NK-92 (cell line): ENCODE measurements around the gene EPHB6.

Experiments
- DNase-seq: peaks from one replicate; lab custom pipeline; 2025; ENCODE audit not compliant: unreplicated experiment; lab: John Stamatoyannopoulos, UW

Gene EPHB6

GRCh38 chr7:142832417-142832816 is 22.5 kb upstream of the EPHB6 start:
- DNase-seq, result no peak

GRCh38 chr7:142833174-142834048 is 21.5 kb upstream of the EPHB6 start:
- no peak for DNase-seq

GRCh38 chr7:142835487-142835886 is 19.4 kb upstream of the EPHB6 start:
- DNase-seq, result no peak

GRCh38 chr7:142836426-142836825 is 18.4 kb upstream of the EPHB6 start:
- no peak for DNase-seq

- DNase-seq, result no peak
Measured at GRCh38 chr7:142838461-142839213, 16.2 kb upstream of the EPHB6 start.

GRCh38 chr7:142842251-142842766 is 12.6 kb upstream of the EPHB6 start:
- DNase-seq, result no peak

GRCh38 chr7:142847353-142847752 is 7.5 kb upstream of the EPHB6 start:
- DNase-seq, result no peak

GRCh38 chr7:142851269-142851668 is 3.6 kb upstream of the EPHB6 start:
- no peak for DNase-seq

GRCh38 chr7:142851919-142852318 is 3.0 kb upstream of the EPHB6 start:
- DNase-seq, result no peak

GRCh38 chr7:142853739-142854371 is 1.0 kb upstream of the EPHB6 start:
- no peak for DNase-seq

- DNase-seq, result no peak
Measured at GRCh38 chr7:142855114-142855743, 353 bp downstream of the EPHB6 start.

GRCh38 chr7:142855756-142856564 is 1.1 kb downstream of the EPHB6 start:
- no peak for DNase-seq

- DNase-seq, result no peak
Measured at GRCh38 chr7:142856565-142857245, 1.8 kb downstream of the EPHB6 start.

GRCh38 chr7:142857625-142858024 is 2.7 kb downstream of the EPHB6 start:
- no peak for DNase-seq

- no peak for DNase-seq
Measured at GRCh38 chr7:142859411-142859810, 4.5 kb downstream of the EPHB6 start.

GRCh38 chr7:142859829-142860228 is 5.0 kb downstream of the EPHB6 start:
- DNase-seq, result no peak

GRCh38 chr7:142860968-142861367 is 6.1 kb downstream of the EPHB6 start:
- no peak for DNase-seq

GRCh38 chr7:142862351-142862750 is 7.5 kb downstream of the EPHB6 start:
- DNase-seq, result no peak

- no peak for DNase-seq
Measured at GRCh38 chr7:142862786-142863400, 8.0 kb downstream of the EPHB6 start.
